ENCODE measurements around the gene ARHGAP22. TPM values are rescaled to one million over a fixed set of nuclear protein-coding genes. Genes with fewer than 3 reads are reported as not detected.
A peak's percentile ranks its signal among the peaks of the same experiment; 100 is the strongest.

The ARHGAP22 gene
- total RNA-seq, 1 experiment from 2014 or later = 1.8 TPM

DNA sequence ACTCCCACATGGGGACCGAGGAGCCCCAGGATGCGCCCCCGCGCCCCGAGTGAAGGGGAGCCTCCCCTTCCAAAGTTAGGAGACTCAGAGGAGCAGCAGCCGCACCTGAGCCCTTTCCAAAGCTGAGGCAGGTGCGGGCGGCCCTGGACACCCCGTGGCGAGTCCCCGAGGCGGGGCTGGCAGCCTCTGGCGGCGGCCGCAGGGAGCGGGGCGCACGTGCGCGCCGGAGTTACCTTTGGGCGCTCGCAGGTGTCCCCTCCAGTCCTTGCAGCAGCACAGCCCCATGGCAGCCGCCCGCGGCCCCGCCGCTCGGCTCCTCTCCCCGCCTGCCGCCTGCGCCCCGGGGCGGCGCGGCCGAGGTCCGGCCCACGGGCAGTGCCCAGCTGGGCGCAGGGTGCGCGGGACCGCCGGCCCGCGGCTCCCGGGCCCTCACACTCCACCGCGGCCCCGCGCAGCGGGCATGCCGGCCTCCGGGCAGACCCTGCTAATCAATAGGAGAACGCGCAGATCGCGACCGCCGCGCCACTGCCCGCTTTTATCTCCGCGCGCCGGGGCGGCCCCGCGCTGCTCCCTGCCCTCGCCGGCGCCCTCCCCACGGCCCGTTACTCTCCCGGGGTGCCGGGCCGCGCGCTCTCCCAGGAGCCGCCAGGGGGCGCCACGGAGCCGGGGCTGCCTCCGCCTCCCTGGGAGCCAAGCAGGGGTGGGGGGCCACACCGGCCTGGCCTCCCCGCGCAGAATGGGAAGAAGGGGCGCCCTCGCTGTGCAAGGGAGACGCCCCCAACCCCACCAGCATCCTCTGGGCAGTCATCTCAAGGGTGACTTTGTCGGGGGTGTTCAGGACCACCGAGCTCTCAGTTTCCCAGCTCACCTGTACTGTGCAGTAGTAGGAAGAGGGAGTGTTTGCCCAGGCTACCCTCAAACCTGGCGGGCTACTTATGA, 80.8 kb downstream of the ARHGAP22 start:
- ChIA-PET POLR2A (no interaction called here), CTCF (no interaction called here)
- peak; percentile 72 for ATAC-seq
- Histone ChIP-seq H3K4me3 (ENCODE audit: low read depth in 2 of 2, low read length in 2 of 2) (peak overlapping the region; percentile 42 to 50), H3K9me3 (ENCODE audit: control insufficient read depth, insufficient read depth, low read depth, low read length) (no peaks in the 10 kb centered on the region), H3K4me1 (ENCODE audit: control insufficient read depth, insufficient read depth, low read length) (0 out of 2 replicates have a peak, but pooled peaks cover 4% of the 10 kb centered on the region), H3K27me3 (ENCODE audit: control insufficient read depth, insufficient read depth, low read length) (peaks cover 31% of the 10 kb centered on the region), H3K36me3 (ENCODE audit: control insufficient read depth, insufficient read depth, low read length) (no peaks in the 10 kb centered on the region; the same call in 1 of the 2 replicates), H3K27ac (ENCODE audit: low read length) (no peak overlapping the region)
- intact Hi-C loops (cut with micrococcal nuclease; ENCODE audit: unreplicated experiment) (no loop called here), in situ Hi-C loops (cut with HindIII; ENCODE audit: low pct_unique_long_range_greater_than_20kb, low sequenced_read_pairs) (no loop called here)
- DNase-seq (ENCODE audit: low read depth, low spot score) = no peak
- BruUV-seq (replicated peaks) = no TSS peak
- TF ChIP-seq SIN3A (IDR thresholded peaks at IDR 0.05; ENCODE audit: borderline replicate concordance, insufficient read depth, low read depth, low read length) (no peak), TCF7L2 (IDR thresholded peaks at IDR 0.05; ENCODE audit: low read depth, low read length) (no peak)
- TF ChIP-seq, protein P1, sequence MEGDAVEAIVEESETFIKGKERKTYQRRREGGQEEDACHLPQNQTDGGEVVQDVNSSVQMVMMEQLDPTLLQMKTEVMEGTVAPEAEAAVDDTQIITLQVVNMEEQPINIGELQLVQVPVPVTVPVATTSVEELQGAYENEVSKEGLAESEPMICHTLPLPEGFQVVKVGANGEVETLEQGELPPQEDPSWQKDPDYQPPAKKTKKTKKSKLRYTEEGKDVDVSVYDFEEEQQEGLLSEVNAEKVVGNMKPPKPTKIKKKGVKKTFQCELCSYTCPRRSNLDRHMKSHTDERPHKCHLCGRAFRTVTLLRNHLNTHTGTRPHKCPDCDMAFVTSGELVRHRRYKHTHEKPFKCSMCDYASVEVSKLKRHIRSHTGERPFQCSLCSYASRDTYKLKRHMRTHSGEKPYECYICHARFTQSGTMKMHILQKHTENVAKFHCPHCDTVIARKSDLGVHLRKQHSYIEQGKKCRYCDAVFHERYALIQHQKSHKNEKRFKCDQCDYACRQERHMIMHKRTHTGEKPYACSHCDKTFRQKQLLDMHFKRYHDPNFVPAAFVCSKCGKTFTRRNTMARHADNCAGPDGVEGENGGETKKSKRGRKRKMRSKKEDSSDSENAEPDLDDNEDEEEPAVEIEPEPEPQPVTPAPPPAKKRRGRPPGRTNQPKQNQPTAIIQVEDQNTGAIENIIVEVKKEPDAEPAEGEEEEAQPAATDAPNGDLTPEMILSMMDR (IDR thresholded peaks at IDR 0.05) = peak; percentile 96

GRCh38 chr10:48523212-48523819, 81.6 kb downstream of the ARHGAP22 start:
- TF ChIP-seq TCF7L2 (IDR thresholded peaks at IDR 0.05; ENCODE audit: low read depth, low read length) (no peak), POLR2AphosphoS5 (IDR thresholded peaks at IDR 0.05; ENCODE audit: low read depth, low read length) (no peak), SIN3A (IDR thresholded peaks at IDR 0.05; ENCODE audit: borderline replicate concordance, insufficient read depth, low read depth, low read length) (no peak)
- TF ChIP-seq, protein P1 (IDR thresholded peaks at IDR 0.05) = no peak
- TF ChIP-seq, protein P2, sequence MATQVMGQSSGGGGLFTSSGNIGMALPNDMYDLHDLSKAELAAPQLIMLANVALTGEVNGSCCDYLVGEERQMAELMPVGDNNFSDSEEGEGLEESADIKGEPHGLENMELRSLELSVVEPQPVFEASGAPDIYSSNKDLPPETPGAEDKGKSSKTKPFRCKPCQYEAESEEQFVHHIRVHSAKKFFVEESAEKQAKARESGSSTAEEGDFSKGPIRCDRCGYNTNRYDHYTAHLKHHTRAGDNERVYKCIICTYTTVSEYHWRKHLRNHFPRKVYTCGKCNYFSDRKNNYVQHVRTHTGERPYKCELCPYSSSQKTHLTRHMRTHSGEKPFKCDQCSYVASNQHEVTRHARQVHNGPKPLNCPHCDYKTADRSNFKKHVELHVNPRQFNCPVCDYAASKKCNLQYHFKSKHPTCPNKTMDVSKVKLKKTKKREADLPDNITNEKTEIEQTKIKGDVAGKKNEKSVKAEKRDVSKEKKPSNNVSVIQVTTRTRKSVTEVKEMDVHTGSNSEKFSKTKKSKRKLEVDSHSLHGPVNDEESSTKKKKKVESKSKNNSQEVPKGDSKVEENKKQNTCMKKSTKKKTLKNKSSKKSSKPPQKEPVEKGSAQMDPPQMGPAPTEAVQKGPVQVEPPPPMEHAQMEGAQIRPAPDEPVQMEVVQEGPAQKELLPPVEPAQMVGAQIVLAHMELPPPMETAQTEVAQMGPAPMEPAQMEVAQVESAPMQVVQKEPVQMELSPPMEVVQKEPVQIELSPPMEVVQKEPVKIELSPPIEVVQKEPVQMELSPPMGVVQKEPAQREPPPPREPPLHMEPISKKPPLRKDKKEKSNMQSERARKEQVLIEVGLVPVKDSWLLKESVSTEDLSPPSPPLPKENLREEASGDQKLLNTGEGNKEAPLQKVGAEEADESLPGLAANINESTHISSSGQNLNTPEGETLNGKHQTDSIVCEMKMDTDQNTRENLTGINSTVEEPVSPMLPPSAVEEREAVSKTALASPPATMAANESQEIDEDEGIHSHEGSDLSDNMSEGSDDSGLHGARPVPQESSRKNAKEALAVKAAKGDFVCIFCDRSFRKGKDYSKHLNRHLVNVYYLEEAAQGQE (IDR thresholded peaks at IDR 0.05; ENCODE audit: insufficient read depth in 1 of 2, low read depth in 2 of 2, low read length in 1 of 2) = no peak
- no peak overlapping the region for H3K27ac ChIP-seq (ENCODE audit: low read length)
- no peaks in the 10 kb centered on the region for H3K9me3 ChIP-seq (ENCODE audit: control insufficient read depth, insufficient read depth, low read depth, low read length)
- intact Hi-C loops (cut with micrococcal nuclease; ENCODE audit: unreplicated experiment) (no loop called here), in situ Hi-C loops (cut with HindIII; ENCODE audit: low pct_unique_long_range_greater_than_20kb, low sequenced_read_pairs) (no loop called here)
- no TSS peak for BruUV-seq (replicated peaks)
- peak overlapping the region; percentile 42 to 50 for H3K4me3 ChIP-seq (ENCODE audit: low read depth in 2 of 2, low read length in 2 of 2)
- DNase-seq (ENCODE audit: low read depth, low spot score) (no peak), ATAC-seq (peak; percentile 60)
- H3K27me3 ChIP-seq (ENCODE audit: control insufficient read depth, insufficient read depth, low read length) = peaks cover 31% of the 10 kb centered on the region
- POLR2A ChIA-PET = no interaction called here
- CTCF ChIA-PET = no interaction called here
- H3K4me1 ChIP-seq (ENCODE audit: control insufficient read depth, insufficient read depth, low read length) = 0 out of 2 replicates have a peak, but pooled peaks cover 4% of the 10 kb centered on the region
- no peaks in the 10 kb centered on the region; the same call in 1 of the 2 replicates for H3K36me3 ChIP-seq (ENCODE audit: control insufficient read depth, insufficient read depth, low read length)
